ENCODE data around the gene SESN3. TPM values are rescaled to one million over a fixed set of nuclear protein-coding genes. Genes with fewer than 3 reads are reported as not detected.

Gene SESN3
- total RNA-seq, 1 experiment from 2014 or later: 0.55 TPM

DNA sequence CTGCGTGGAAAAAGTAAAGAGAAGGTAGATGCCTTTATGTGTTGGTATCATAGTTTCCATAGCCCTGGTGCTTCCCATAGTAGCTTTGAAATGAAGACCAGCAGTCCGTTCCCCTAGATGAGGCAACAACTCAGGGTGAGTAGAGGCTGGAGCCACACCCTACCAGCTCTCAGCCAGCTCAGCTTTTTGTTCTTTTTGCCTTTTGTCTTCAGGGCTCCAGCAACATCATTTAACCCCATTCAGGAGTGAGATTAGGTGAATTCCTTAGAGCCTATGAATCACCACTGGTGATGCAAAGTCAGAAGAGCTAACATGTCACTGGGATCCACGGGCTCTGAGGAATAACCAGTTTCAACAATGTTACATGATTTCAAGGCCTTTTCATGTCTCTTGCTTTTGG, 14.0 kb upstream of the SESN3 start:
- no peak for ATAC-seq
- Histone ChIP-seq H3K4me1 (ENCODE audit: insufficient read depth, low read length) (no peaks in the 10 kb centered on the region), H3F3A (ENCODE audit: low read length, unreplicated experiment) (no peaks in the 10 kb centered on the region), H3K27me3 (ENCODE audit: low read length) (peaks cover 66% of the 10 kb centered on the region), H3K4me3 (ENCODE audit: low read length) (no peak overlapping the region), H3K9me3 (ENCODE audit: low read length) (no peaks in the 10 kb centered on the region), H4K20me1 (ENCODE audit: low read length) (no peaks in the 10 kb centered on the region), H3K36me3 (ENCODE audit: low read depth, low read length) (no peaks in the 10 kb centered on the region), H3K9ac (ENCODE audit: low read length) (no peak overlapping the region), H3K27ac (ENCODE audit: low read length) (no peak overlapping the region), H3K79me2 (ENCODE audit: low read length) (no peaks in the 10 kb centered on the region), H3K4me2 (ENCODE audit: low read length) (no peak overlapping the region), H2AFZ (ENCODE audit: low read length) (no peak overlapping the region), H3K9me2 (replicated peaks; ENCODE audit: low read length) (no peaks in the 10 kb centered on the region)
- no peak for TF ChIP-seq CTCF (conservative IDR thresholded peaks at IDR 0.05; ENCODE audit: low read depth, low read length)
- TF ChIP-seq EZH2phosphoT487 (IDR thresholded peaks at IDR 0.05; ENCODE audit: borderline replicate concordance, low read length): no peak
- TF ChIP-seq EZH2 (IDR thresholded peaks at IDR 0.05; ENCODE audit: low read length, unreplicated experiment): no peak
- ChIA-PET CTCF (no interaction called here), POLR2A (ENCODE audit: unreplicated experiment) (no interaction called here)
- intact Hi-C loops (cut with micrococcal nuclease): no loop called here
- peak; percentile 11 for DNase-seq
- BruUV-seq (replicated peaks): no TSS peak

DNA sequence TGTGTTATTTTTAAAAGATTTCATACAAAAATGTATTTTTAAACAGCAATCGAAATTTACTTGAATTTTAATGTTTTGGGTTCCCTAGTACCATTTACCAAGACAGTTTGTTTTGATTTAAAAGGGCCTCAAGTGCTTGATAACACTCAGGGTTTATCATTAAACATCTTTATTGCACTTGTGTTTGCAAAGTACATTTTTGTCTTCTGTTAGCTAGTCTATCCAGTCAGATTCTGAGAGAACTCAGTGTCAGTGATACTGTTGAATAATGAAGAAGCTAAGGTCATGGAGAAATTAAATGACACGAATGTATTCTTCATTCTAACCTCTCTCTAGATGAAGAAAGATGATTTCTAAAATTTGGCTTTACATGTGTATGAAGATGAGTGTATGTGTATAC, 12.7 kb upstream of the SESN3 start:
- no TSS peak for BruUV-seq (replicated peaks)
- CTCF ChIA-PET: no interaction called here
- intact Hi-C loops (cut with micrococcal nuclease): no loop called here

More for the DNA sequence above, 12.7 kb upstream of the SESN3 start:
- no peak overlapping the region for H3K9ac ChIP-seq (ENCODE audit: low read length)
- H3K79me2 ChIP-seq (ENCODE audit: low read length): no peaks in the 10 kb centered on the region
- no peak overlapping the region for H3K4me3 ChIP-seq (ENCODE audit: low read length)
- no peaks in the 10 kb centered on the region for H3F3A ChIP-seq (ENCODE audit: low read length, unreplicated experiment)
- no peak overlapping the region for H3K27ac ChIP-seq (ENCODE audit: low read length)
- no peaks in the 10 kb centered on the region for H3K4me1 ChIP-seq (ENCODE audit: insufficient read depth, low read length)
- ATAC-seq: no peak
- H3K9me3 ChIP-seq (ENCODE audit: low read length): no peaks in the 10 kb centered on the region
- peaks cover 62% of the 10 kb centered on the region for H3K27me3 ChIP-seq (ENCODE audit: low read length)
- no peak overlapping the region for H3K4me2 ChIP-seq (ENCODE audit: low read length)
- no peaks in the 10 kb centered on the region for H3K36me3 ChIP-seq (ENCODE audit: low read depth, low read length)
- H4K20me1 ChIP-seq (ENCODE audit: low read length): no peaks in the 10 kb centered on the region
- TF ChIP-seq CTCF (conservative IDR thresholded peaks at IDR 0.05; ENCODE audit: low read depth, low read length): no peak
- no peak for TF ChIP-seq EZH2phosphoT487 (IDR thresholded peaks at IDR 0.05; ENCODE audit: borderline replicate concordance, low read length)
- no peak for TF ChIP-seq EZH2 (IDR thresholded peaks at IDR 0.05; ENCODE audit: low read length, unreplicated experiment)
- DNase-seq: no peak
- no peak overlapping the region for H2AFZ ChIP-seq (ENCODE audit: low read length)
- H3K9me2 ChIP-seq (replicated peaks; ENCODE audit: low read length): no peaks in the 10 kb centered on the region
- POLR2A ChIA-PET (ENCODE audit: unreplicated experiment): no interaction called here

Data from PC-3 (cell line).